Measurements from ENCODE around the gene BOD1L1. TPM values are rescaled to one million over a fixed set of nuclear protein-coding genes. Genes with fewer than 3 reads are reported as not detected.

The BOD1L1 gene
- polyA plus RNA-seq, 1 donor from 2014 or later: 43.3 TPM

DNA sequence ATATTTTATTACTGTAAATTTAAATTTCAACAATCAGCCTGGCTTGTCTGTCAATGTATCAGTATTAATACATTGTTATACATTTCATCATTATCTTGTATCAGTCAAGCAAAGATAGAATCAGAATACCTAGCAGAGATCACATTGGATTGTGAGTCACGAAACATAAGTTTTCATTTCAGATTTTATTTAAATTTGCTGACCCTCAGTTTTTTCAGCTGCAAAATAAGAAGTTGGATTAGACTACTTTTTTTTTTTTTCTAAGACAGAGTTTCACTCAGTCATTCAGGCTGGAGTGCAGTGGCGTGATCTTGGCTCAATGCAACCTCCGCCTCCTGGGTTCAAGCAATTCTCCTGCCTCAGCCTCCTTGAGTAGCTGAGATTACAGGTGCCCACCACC is 49.9 kb downstream of the BOD1L1 start:
- no peaks in the 10 kb centered on the region for H3K36me3 ChIP-seq (ENCODE audit: insufficient read depth, low read length)
- no peaks in the 10 kb centered on the region for H4K20me1 ChIP-seq (ENCODE audit: insufficient read depth)
- no peaks in the 10 kb centered on the region for H3K9me2 ChIP-seq (ENCODE audit: insufficient read depth, low read length)
- TF ChIP-seq, protein P1, sequence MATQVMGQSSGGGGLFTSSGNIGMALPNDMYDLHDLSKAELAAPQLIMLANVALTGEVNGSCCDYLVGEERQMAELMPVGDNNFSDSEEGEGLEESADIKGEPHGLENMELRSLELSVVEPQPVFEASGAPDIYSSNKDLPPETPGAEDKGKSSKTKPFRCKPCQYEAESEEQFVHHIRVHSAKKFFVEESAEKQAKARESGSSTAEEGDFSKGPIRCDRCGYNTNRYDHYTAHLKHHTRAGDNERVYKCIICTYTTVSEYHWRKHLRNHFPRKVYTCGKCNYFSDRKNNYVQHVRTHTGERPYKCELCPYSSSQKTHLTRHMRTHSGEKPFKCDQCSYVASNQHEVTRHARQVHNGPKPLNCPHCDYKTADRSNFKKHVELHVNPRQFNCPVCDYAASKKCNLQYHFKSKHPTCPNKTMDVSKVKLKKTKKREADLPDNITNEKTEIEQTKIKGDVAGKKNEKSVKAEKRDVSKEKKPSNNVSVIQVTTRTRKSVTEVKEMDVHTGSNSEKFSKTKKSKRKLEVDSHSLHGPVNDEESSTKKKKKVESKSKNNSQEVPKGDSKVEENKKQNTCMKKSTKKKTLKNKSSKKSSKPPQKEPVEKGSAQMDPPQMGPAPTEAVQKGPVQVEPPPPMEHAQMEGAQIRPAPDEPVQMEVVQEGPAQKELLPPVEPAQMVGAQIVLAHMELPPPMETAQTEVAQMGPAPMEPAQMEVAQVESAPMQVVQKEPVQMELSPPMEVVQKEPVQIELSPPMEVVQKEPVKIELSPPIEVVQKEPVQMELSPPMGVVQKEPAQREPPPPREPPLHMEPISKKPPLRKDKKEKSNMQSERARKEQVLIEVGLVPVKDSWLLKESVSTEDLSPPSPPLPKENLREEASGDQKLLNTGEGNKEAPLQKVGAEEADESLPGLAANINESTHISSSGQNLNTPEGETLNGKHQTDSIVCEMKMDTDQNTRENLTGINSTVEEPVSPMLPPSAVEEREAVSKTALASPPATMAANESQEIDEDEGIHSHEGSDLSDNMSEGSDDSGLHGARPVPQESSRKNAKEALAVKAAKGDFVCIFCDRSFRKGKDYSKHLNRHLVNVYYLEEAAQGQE (IDR thresholded peaks at IDR 0.05; ENCODE audit: borderline replicate concordance): no peak
- no peak for TF ChIP-seq EZH2 (IDR thresholded peaks at IDR 0.05; ENCODE audit: borderline replicate concordance, insufficient read depth, low read length, poor library complexity, severe bottlenecking)
- TF ChIP-seq MXI1 (conservative IDR thresholded peaks at IDR 0.05; ENCODE audit: poor library complexity, severe bottlenecking): no peak
- no peak for TF ChIP-seq TAF1 (IDR thresholded peaks at IDR 0.05; ENCODE audit: low read depth)
- no peak for TF ChIP-seq POLR2AphosphoS5 (IDR thresholded peaks at IDR 0.05)
- TF ChIP-seq CTCF (IDR thresholded peaks at IDR 0.05; ENCODE audit: poor library complexity, severe bottlenecking): no peak
- TF ChIP-seq SMC3 (conservative IDR thresholded peaks at IDR 0.05; ENCODE audit: poor library complexity): no peak
- TF ChIP-seq EP300 (conservative IDR thresholded peaks at IDR 0.05; ENCODE audit: poor library complexity, severe bottlenecking): no peak
- TF ChIP-seq RAD21 (conservative IDR thresholded peaks at IDR 0.05): no peak
- no peak overlapping the region for H3K9ac ChIP-seq (ENCODE audit: low read length)
- no peak overlapping the region for H2AFZ ChIP-seq (ENCODE audit: low read depth, low read length)
- no peaks in the 10 kb centered on the region for H3K9me3 ChIP-seq (ENCODE audit: low read length)
- no peaks in the 10 kb centered on the region for H3K79me2 ChIP-seq (replicated peaks; ENCODE audit: insufficient read depth, low read length)
- no peaks in the 10 kb centered on the region for H3F3A ChIP-seq (ENCODE audit: insufficient read depth, low read length, poor library complexity, severe bottlenecking)
- H3K4me3 ChIP-seq (ENCODE audit: low read length): no peak overlapping the region
- no peaks in the 10 kb centered on the region for H3K27me3 ChIP-seq (ENCODE audit: insufficient read depth, low read depth, low read length)
- H3K27ac ChIP-seq (ENCODE audit: low read length): no peak overlapping the region
- H3K4me2 ChIP-seq (ENCODE audit: low read length): no peak overlapping the region

- Histone ChIP-seq H3F3A (ENCODE audit: insufficient read depth, low read length, poor library complexity, severe bottlenecking) (no peaks in the 10 kb centered on the region), H3K27ac (ENCODE audit: low read length) (no peak overlapping the region), H2AFZ (ENCODE audit: low read depth, low read length) (no peak overlapping the region), H3K9me3 (ENCODE audit: low read length) (no peaks in the 10 kb centered on the region), H3K36me3 (ENCODE audit: insufficient read depth, low read length) (peaks cover 18% of the 10 kb centered on the region), H3K4me3 (ENCODE audit: low read length) (no peak overlapping the region), H3K4me2 (ENCODE audit: low read length) (no peak overlapping the region), H3K9ac (ENCODE audit: low read length) (no peak overlapping the region), H3K9me2 (ENCODE audit: insufficient read depth, low read length) (no peaks in the 10 kb centered on the region), H3K27me3 (ENCODE audit: insufficient read depth, low read depth, low read length) (no peaks in the 10 kb centered on the region), H4K20me1 (ENCODE audit: insufficient read depth) (no peaks in the 10 kb centered on the region), H3K79me2 (replicated peaks; ENCODE audit: insufficient read depth, low read length) (no peaks in the 10 kb centered on the region)
- TF ChIP-seq EZH2 (IDR thresholded peaks at IDR 0.05; ENCODE audit: borderline replicate concordance, insufficient read depth, low read length, poor library complexity, severe bottlenecking) (no peak), RAD21 (conservative IDR thresholded peaks at IDR 0.05) (no peak), TAF1 (IDR thresholded peaks at IDR 0.05; ENCODE audit: low read depth) (no peak), EP300 (conservative IDR thresholded peaks at IDR 0.05; ENCODE audit: poor library complexity, severe bottlenecking) (no peak), SMC3 (conservative IDR thresholded peaks at IDR 0.05; ENCODE audit: poor library complexity) (no peak), CTCF (IDR thresholded peaks at IDR 0.05; ENCODE audit: poor library complexity, severe bottlenecking) (no peak), POLR2AphosphoS5 (IDR thresholded peaks at IDR 0.05) (no peak), MXI1 (conservative IDR thresholded peaks at IDR 0.05; ENCODE audit: poor library complexity, severe bottlenecking) (no peak)
- TF ChIP-seq, protein P1 (IDR thresholded peaks at IDR 0.05; ENCODE audit: borderline replicate concordance): no peak
These were observed 56.6 kb downstream of the BOD1L1 start for GRCh38 chr4:13570916-13571315.

All from neural cell (in vitro differentiated cells).